Thyroid gland (tissue), 4 donors: Measurements from ENCODE around the gene DHX34.

ENCODE experiments used
- CTCF ChIP-seq, 6 experiments: fragments of 200-600 bp in 3 of 6; fragments of 450-650 bp in 3 of 6; sonication (generic) in 3 of 6; IDR thresholded peaks; one replicate each; pipeline ENCODE4 v1.5.1; 2016 to 2019; ENCODE audit warnings: antibody characterized with exemption in 6 of 6, mild to moderate bottlenecking in 2 of 6, inconsistent platforms in 1 of 6, moderate library complexity in 1 of 6
- POLR2A ChIP-seq, 2 donors: fragments of 450-650 bp; IDR thresholded peaks; one replicate each; pipeline ENCODE4 v1.6.1; 2017; ENCODE audit warnings: antibody characterized with exemption in 2 of 2, mild to moderate bottlenecking in 2 of 2, moderate library complexity in 1 of 2

GRCh38 chr19:47421844-47422395, 72.8 kb downstream of the DHX34 start:
- TF ChIP-seq POLR2A (IDR thresholded peaks at IDR 0.05), result no peak
- TF ChIP-seq CTCF (IDR thresholded peaks at IDR 0.05), result no peak
